ENCODE results near the gene SCYGR4.
"Not testable (repeated sequence)": the region's sequence is repeated elsewhere in the genome, so short reads cannot be mapped to it uniquely, and the experiment has no call there.

Gene SCYGR4

GRCh38 chr2:227665189-227665940 is 48.1 kb downstream of the SCYGR4 start:
- no peak for DNase-seq (ENCODE audit: low read depth in 1 of 2, low spot score in 1 of 2)

DNA sequence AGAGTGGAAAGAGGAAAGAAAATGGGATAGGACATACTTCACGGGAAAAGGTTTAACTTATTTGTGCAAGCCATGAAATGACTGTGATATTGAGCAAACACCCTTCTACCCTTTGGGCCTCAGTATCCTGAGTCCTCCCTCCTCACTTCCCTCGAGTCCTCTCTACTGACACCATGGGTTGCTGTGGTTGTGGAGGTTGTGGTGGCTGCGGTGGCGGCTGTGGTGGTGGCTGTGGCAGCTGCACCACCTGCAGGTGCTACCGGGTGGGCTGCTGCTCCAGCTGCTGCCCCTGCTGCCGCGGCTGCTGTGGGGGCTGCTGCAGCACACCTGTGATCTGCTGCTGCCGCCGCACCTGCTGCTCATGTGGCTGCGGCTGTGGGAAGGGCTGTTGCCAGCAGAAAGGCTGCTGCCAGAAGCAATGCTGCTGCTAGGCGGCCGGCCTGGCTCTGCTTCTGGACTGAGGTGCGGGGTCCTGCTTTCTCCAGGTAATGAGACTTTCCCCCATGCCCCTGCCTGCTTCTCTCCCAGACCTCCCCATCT is 49.4 kb downstream of the SCYGR4 start, which contains the start of gene SCYGR5:
Gene SCYGR5, plus strand, starts transcription at position 174 of the 540 bp plus-strand sequence. Its CDS starts 0 bp downstream, at position 174.
- DNase-seq (ENCODE audit: low read depth in 1 of 2, low spot score in 1 of 2), result not testable (repeated sequence)

All from stimulated activated CD4-positive, alpha-beta T cell treated with anti-CD3 and anti-CD28 coated beads, Interleukin-15, amount 100 ng/mL, for 1 hour (primary cell).